GM10266 (cell line): ENCODE data around the gene AKAP13.
A peak's percentile ranks its signal among the peaks of the same experiment; 100 is the strongest.

ENCODE experiments used
- DNase-seq: peaks from one replicate; pipeline ENCODE4 v3.0.0; 2012; ENCODE audit errors: extremely low spot score
- TF ChIP-seq, protein P1 (sequence below): IDR thresholded peaks from 2 replicates; pipeline ENCODE4 v1.5.1; 2012; ENCODE audit warnings: mild to moderate bottlenecking, low read depth; ENCODE audit not compliant: control insufficient read depth, insufficient read depth; ENCODE audit errors: missing control alignments

Gene AKAP13

GRCh38 chr15:85380217-85380811 lies at the start of gene AKAP13:
TSS of gene AKAP13 (plus strand) at chr15:85380603. CDS start at chr15:85485721, 105,118 bp downstream.
- TF ChIP-seq, protein P1, sequence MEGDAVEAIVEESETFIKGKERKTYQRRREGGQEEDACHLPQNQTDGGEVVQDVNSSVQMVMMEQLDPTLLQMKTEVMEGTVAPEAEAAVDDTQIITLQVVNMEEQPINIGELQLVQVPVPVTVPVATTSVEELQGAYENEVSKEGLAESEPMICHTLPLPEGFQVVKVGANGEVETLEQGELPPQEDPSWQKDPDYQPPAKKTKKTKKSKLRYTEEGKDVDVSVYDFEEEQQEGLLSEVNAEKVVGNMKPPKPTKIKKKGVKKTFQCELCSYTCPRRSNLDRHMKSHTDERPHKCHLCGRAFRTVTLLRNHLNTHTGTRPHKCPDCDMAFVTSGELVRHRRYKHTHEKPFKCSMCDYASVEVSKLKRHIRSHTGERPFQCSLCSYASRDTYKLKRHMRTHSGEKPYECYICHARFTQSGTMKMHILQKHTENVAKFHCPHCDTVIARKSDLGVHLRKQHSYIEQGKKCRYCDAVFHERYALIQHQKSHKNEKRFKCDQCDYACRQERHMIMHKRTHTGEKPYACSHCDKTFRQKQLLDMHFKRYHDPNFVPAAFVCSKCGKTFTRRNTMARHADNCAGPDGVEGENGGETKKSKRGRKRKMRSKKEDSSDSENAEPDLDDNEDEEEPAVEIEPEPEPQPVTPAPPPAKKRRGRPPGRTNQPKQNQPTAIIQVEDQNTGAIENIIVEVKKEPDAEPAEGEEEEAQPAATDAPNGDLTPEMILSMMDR: no peak
- peak; percentile 96 for DNase-seq

- TF ChIP-seq, protein P1: peak; percentile 95
- peak; percentile 69 for DNase-seq
Measured at GRCh38 chr15:85330901-85331588, 49.4 kb upstream of the AKAP13 start.

DNA sequence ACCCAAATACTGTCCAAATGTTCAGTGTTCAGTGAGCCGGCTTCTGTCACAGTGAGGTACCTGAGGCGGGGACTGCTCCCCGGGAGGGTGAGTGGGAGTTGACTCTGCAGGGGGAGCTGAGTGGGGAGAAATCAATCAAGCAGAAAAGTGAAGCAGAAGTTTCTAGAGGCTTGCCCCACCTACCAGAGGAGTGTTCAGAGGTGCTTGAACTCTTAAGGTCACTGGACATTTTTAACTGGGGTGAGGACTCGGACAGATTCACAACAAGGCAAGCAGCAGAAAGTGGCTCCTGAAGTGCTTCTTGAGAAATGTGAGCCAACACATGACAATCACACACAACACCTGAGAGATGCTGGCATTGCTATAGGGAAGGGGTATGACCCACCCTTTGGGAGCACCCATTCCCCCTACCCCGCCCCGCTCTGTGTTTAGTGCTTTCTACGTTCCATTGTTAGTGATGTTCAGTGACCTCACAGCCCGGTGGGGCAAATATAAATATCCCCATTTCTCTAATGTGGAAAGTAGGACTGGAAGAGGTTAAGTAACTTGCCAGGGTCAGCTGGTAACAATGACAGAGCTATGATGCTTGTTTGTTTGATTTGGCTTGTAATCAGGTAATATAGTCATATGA lies 48.6 kb upstream of the AKAP13 start:
- DNase-seq: peak; percentile 6
- TF ChIP-seq, protein P1: no peak

- TF ChIP-seq, protein P1: no peak
- DNase-seq: peak; percentile 0
Measured at GRCh38 chr15:85333132-85333831, 47.1 kb upstream of the AKAP13 start.

DNA sequence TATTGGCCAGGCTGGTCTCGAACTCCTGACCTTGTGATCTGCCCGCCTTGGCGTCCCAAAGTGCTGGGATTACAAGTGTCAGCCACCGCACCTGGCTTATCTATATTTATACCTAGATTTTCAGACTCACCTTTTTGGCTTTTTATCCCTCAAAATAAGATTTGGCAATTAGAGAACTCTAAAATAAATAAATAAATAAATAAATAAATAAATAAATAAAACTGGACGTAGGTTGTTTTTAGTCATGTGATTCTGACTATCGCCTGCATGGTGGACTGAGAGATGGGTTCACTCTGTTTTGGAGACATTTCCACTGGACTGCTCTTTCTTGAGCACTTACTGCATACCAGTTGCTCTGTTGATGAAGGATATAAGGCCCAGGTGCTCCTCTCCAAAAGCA lies 46.2 kb upstream of the AKAP13 start:
- DNase-seq: no peak
- TF ChIP-seq, protein P1: no peak

GRCh38 chr15:85335193-85335942 lies 45.0 kb upstream of the AKAP13 start:
- no peak for DNase-seq
- TF ChIP-seq, protein P1: no peak
